ENCODE measurements around the gene CDKL1.
"Not testable (repeated sequence)": the region's sequence is repeated elsewhere in the genome, so short reads cannot be mapped to it uniquely, and the experiment has no call there.

The CDKL1 gene

DNA sequence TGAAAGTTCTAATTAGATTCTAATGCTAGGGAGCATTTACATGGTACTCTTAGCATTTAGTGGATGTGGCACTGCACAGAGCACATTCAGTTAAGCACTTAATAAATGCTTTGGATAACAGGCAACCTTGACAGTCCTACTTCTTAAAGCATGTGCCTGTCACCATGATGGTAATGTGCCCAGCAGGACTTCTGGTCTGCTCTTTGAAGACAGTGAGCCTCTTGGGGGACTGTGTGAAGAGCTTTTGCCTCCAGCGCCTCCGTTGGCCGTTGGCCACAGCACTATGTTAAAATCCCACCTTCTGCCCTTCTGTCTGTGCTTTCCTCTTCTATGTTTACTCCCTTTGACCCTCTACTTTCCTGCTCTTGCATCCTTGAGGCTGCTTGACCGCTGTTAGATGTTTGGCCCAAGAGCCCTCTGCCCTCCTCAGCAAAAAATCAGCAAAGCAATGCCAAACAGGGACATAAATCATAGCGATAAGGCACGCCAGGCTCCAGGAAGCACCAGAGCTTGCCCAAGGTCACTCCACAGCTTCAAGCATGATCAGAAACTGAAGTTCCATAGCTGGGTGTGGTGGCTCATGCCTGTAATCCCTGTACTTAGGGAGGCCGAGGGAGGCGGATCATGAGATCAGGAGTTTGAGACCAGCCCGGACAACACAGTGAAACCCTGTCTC, 8.3 kb downstream of the CDKL1 start:
- DNase-seq (ENCODE audit: low read depth, low spot score), result no peak

DNA sequence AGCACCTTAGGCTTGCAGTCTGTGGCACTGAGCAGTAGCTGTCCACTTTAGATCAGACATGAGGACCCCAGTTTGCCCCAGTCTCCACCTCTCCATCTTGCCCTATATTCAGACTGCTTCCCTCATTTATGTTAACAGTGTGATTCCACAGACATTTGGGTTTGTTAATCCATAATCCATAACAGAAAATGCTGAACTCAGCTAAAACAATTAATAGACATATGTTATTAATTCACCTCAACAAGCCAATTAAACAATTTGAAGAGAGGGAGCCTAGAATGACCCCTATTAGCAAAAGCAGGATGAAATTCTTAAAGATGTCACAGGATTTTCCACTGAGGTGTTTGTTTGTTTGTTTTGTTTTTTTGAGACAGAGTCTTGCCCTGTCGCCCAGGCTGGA, 9.1 kb downstream of the CDKL1 start:
- DNase-seq (ENCODE audit: low read depth, low spot score), result no peak

DNA sequence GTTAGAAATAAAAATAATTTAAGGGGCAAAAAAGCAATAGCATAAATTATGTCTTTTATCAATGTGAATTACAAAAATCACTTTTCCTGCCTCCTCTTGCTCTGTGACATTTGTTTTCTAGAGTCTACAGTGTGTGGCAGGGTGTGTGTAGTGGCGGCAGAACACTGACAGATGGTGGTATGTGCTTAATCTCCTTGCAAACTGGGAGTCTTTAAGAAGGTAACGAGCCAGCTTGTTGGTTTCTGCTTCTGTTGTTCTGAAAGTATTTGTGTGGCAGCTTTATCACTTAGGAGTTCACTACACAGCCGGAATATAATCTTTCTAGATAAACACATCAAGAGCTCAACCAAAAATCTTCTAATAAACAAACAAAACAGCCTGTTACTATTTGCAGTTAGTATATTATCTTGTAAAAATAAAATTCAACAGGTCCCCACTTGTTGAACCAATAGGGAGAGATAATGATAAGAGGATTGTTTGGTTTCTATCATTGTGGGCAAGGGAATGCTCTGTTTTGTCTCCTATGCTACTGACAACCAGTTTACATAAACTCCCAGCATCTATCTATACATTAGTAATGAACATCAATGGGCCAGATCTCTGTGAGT, 13.0 kb downstream of the CDKL1 start:
- DNase-seq (ENCODE audit: low read depth, low spot score), result no peak

DNA sequence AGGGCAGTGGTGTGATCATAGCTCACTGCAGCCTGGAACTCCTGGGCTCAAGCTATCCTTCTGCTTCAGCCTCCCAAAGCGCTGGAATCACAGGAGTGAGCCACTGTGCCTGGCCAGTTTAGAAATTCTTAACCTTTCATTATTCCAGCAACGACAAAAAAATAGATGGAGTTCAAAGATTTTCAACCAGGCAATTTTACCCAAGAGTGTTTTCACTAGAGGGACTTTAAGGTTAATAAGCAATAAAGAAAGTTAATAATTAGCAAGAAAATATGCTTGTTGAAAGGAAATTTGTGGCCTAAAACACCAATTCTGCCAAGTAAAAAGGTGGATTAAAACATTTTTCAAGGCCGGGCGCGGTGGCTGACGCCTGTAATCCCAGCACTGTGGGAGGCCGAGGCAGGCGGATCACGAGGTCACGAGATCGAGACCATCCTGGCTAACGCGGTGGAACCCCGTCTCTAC, 14.8 kb downstream of the CDKL1 start:
- DNase-seq (ENCODE audit: low read depth, low spot score), result no peak

DNA sequence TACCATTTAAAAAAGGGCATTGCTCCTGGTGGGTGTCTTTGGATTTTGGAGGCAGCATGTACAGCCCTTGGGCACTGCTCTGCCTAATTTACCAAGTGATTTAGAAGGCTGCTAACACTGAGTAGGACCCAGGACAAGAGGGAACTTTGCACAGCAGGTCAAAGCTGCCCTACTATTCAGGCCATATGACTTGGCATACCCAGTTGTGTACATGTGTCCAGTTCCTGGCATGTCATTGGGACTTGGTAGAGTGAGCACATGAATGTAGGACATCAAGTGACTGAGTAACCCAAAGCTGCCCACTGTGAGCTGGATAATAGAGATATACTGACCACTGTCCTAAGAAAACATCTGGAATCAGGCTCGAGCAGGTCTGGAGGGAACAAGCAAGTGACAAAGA, 15.7 kb downstream of the CDKL1 start:
- no peak for DNase-seq (ENCODE audit: low read depth, low spot score)

DNA sequence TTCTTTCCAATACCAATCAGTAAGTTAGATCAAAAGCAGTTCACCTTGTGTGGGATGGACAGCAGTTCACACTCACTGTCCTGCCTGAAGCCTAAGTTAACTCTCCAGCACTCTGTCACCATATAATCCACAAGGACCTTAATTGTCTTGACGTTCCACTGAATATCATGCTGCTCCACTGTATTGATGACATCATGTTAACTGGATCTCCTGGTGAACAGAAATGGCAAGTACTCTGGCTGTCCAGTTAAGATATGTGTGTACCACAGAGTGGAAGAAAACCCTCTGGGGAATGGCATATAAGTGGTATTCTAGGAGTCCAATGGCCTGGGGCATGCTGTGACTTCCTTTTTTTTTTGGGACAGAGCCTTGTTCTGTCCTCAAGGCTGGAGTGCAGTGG, 16.2 kb downstream of the CDKL1 start:
- DNase-seq (ENCODE audit: low read depth, low spot score), result no peak

DNA sequence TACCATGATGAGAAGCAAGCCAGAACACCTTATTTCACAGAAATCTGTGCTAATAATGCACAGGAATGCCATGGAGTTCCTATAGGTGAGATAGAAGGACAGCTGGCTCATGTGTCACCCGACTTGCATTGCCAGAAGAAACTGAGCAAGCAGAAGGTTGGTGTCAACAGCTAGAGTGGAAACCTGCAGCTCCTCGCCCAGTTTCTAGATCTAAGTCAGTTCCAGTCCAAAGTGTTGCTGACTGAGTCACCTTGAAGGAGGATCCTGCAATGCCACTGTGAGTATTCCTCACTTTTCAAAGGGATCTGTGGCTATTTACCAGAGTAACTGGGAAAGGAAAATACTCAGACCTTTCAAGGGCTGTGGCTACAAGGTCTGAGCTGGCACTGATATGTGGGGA, 17.1 kb downstream of the CDKL1 start:
- DNase-seq (ENCODE audit: low read depth, low spot score), result no peak

DNA sequence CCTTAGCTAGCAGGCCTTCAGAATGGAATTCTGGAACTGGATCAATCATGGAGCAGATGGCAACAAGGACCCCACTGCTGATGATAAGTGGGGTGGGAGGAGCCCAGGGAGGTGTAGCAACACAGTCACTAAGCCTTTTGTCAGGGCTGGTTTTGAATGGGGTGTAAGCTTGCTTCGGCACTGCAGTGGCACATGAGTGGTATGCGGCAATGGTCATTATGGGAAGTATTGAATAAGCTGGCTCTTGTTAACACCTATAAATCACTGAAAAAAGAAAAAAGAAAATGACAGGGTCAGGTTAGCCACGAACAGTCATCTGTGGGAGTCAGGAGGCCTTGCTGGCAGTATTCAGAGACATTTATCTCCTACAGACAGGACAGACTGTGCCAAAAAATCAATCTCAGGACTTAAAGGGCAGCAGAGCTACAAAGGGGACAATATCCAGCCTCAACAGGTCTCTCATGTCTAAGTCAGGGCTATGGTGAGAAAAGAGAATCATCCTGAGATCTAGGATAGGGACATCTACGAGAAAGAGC, 19.1 kb downstream of the CDKL1 start:
- no peak for DNase-seq (ENCODE audit: low read depth, low spot score)

DNA sequence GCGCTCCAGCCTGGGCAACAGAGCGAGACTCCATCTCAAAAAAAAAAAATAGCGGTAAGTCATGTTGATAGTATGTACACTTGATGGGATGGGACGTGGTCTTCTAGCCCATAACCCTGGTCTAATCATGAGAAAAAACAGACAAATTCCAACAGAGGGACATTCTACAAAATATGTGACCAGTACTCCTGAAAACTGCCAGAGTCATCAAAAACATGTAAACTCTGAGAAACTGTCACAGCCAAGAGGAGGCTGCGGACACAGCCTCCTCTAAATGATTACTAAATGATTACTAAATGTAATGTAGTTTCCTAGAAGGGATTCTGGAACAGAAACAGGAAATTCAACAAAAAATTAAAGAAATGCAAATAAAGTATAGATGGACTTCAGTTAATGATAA, 20.9 kb downstream of the CDKL1 start:
- no peak for DNase-seq (ENCODE audit: low read depth, low spot score)

DNA sequence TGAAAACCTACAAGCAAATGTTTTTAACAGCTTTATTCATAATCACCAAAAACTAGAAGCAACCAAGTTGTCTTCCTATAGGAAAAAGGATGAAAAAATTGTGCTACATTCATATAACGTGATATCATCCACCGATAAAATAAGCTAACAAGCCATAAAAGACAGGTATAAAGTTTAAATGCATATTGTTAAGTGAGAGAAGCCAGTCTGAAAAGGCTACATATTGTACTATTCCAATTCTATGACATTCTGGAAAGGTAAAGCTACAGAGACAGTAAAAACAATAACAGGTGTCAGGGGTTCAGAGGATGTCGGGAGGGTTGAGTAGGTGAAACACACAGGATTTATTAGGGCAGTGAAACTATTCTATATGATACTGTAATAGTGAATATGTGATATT, 22.7 kb downstream of the CDKL1 start:
- DNase-seq (ENCODE audit: low read depth, low spot score), result no peak

DNA sequence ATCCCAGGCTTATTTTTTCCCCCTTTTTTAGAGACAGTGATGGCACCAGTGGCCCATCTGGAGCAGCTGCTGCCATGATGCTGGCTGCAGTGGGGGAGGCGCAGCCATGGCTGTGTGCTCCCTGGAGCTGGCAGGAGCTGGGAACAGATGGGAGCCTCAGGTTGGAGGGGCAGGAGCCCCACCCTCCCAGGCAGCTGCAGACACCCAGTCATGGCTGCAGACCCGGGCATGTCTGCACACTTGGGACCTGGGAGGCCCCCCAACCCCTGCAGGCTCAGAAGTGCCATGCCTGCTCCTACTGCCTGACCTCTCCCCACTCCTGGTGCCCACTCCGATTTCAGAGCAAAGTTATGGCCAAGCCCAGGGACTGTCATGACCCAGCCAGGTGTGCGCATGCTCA, 25.1 kb downstream of the CDKL1 start:
- DNase-seq (ENCODE audit: low read depth, low spot score), result no peak

DNA sequence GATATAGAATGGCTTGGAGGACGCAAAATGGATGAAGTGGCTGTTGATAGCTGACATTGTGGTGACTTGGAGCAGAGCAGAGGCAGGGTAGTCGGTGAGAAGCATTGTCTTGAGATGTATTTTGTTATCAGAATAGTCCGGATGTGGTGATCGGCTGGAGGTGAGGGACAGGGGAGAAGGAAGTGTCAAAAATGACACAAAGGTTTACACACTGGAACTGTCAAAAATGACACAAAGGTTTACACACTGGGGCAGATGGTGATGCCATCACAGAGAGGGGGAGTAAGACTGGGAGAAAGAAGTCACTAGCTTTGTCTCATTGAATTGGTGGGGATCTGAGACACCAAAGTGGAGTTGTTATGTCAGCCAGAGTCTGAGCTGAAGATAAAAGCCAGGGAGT, 30.1 kb downstream of the CDKL1 start:
- no peak for DNase-seq (ENCODE audit: low read depth, low spot score)

DNA sequence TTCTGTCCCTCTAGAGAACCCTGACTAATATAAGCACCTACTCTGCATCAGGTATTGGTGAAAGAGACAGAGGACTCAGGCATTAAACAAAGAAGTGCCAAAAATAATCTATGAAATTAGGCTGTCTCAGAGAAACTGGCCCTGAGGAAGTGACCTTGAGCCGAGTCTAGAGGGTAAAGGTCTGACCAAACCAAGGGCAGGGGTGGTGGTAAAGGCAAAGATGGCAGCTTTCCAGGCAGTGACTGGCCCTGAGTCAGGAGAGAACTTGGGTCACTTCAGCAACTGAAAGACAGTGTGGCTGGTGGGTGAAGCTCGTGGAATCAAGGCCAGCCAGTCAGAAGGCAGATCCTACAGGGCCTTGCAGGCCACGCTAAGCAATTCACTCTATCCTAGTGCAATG, 30.6 kb downstream of the CDKL1 start:
- DNase-seq (ENCODE audit: low read depth, low spot score), result no peak

DNA sequence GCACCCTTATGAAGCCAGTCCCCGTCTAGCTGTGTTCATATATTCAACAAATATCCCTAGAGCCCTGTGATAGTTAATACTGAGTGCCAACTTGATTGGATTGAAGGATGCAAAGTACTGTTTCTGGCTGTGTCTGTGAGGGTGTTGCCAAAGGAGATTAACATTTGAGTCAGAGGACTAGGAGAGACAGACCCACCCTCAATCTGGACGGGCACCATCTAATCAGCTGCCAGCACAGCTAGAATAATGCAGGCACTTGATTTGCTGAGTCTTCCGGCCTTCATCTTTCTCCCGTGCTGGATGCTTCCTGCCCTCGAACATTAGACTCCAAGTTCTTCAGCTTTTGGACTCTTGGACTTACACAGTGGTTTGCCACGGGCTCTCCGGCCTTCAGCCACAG, 31.1 kb downstream of the CDKL1 start:
- not testable (repeated sequence) for DNase-seq (ENCODE audit: low read depth, low spot score)

DNA sequence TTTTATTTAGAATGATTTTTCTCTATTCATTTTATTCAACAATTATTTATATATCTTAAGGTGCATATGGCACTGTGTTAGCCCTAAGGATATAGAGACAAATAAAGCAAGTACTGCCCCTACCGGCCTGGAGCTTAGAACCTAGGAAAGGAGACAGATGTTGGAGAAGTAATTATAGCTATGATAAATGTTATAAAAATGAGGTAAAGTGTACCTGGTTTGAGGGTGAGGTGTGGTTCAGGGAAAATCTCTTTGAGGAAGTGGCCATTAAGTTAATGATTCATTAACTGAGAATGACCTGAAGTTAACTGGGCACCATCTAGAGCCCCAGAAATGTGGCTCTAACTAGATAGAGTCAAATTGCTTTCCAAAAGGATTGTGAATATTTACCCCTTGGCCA, 31.9 kb downstream of the CDKL1 start:
- DNase-seq (ENCODE audit: low read depth, low spot score), result no peak

DNA sequence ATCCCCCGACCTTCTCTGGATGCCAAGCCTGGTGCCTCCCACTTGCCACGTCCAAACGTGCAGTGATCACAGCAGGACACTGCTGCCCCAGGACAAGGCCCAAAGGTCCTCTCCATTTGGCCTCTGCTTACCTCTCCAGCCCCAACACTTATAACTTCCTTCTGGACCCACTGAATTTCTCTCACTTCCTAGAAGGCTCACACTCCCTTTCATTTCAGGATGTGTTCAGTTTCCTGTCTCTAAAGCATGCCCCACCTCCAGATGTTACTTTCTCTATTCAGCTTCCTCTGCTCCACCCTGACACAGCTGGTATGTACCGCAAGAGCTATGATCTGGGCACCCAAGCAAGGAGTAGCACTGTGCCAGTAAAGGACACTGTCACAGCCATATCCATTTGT, 33.0 kb downstream of the CDKL1 start:
- DNase-seq (ENCODE audit: low read depth, low spot score), result no peak

DNA sequence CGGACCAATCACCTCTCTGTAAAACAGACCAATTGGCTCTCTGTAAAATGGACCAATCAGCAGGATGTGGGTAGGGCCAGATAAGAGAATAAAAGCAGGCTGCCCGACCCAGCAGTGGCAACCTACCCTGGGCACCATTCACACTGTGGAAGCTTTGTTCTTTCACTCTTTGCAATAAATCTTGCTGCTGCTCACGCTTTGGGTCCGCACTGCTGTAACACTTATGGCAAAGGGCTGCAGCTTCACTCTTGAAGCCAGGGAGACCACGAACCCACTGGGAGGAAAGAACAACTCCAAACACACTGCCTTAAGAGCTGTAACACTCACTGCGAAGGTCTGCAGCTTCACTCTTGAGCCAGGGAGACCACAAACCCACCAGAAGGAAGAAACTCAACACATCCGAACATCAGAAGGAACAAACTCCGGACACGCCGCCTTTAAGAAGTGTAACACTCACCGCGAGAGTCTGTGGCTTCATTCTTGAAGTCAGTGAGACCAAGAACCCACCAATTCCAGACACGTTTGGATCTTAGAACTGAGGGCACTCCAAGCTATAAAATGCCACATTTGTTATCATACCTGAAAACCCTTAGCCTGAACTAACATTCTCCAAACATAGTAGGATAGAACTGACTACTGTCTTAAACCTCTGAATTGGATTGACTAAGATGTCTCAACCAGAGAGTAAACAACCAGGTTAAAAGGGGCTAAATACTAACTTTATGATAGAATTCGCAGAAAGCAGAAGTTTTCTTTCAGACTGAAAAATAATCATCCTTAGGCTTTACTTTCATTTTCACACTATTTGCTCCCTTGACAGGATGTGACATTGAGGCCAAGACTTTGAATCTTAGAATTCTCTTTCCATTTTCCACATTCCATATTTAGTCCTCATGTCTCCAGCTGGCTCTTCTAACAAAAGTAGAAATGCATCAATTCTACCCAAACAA, 33.6 kb downstream of the CDKL1 start:
- no peak for DNase-seq (ENCODE audit: low read depth, low spot score)

DNA sequence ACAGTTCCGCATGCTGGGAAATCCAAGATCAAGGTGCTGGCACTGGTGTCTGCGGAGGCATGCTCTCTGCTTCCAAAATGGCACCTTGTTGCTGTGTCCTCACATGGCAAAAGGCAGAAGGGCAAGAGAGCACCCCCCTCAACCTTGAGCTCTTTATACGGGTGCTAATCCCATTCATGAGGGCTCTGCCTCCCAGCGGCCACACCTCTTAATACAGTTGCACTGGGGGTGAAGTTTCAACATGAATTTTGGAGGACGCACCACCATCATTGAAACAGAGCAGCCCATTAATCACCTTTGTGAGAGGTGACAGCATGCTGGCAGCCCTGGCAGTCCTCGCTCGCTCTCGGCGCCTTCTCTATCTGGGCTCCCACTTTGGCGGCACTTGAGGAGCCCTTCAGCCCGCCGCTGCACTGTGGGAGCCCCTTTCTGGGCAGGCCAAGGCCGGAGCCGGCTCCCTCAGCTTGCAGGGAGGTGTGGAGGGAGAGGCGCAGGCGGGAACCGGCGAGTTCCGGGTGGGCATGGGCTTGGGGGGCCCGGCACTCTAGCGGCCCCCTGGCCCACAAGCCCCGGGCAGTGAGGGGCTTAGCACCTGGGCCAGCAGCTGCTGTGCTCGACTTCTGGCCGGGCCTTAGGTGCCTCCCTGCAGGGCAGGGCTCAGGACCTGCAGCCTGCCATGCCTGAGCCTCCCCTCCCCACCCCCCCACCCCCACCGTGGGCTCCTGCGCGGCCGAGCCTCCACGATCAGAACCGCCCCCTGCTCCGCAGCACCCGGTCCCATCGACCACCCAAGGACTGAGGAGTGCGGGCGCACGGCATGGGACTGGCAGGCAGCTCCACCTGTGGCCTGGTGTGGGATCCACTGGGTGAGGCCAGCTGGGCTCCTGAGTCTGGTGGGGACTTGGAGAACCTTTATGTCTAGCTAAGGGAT, 34.9 kb downstream of the CDKL1 start:
- not testable (repeated sequence) for DNase-seq (ENCODE audit: low read depth, low spot score)

DNA sequence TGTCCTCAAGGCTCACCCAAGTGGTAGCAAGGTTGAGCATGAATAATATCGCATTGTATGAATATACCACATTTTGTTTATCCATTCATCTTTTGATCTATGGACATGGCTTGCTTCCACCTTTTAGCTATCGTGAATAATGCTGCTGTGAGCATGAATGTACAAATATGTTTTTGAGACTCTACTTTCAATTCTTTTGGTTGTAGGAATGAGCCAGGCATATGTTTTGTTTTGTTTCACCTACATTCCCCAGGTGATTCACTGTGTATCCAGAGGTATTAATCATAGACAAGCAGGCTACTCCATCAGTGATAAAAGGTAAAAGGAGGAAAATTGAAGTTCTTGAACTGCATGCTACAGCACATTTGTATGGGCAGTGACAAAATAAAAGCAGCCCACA, 35.8 kb downstream of the CDKL1 start:
- DNase-seq (ENCODE audit: low read depth, low spot score), result no peak

DNA sequence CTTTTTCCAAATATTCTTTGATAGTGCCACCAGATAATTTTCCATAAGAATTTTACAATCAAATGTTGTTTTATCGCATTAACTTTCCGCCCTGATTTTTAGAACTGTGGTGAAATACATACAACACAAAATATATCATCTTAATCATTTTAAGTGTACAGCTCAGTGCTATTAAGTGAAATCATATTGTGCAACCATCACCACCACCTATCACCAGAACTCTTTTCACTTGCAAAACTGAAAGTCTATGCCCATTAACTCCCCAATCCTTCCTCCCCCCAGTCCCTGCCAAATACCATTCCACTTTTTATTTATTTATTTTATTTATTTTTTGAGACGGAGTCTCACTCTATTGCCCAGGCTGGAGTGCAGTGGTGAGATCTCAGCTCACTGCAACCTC, 36.6 kb downstream of the CDKL1 start:
- DNase-seq (ENCODE audit: low read depth, low spot score), result no peak

DNA sequence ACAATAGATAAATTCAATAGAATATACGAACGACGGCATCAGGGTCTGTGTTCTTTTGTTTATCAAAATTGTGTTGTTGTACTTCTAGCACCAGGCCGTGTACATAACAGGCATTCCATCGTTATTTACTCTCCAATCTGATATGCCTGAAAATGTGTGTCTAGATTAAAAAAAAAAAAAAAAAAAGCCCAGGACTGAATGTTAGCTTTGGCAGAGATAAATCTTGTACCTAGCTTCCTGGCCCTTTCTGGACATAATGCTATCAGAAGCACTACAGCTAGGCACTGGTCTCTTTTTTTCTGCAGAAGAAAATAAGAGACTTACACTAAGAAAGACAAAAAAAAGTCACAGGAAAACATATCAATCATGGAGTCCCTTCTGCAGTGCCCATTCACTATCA, 37.0 kb downstream of the CDKL1 start:
- no peak for DNase-seq (ENCODE audit: low read depth, low spot score)

Data from brain pericyte (primary cell).